Forelimb muscle (tissue), 1 donor: Measurements from ENCODE around the gene DEPDC7. TPM values are rescaled to one million over a fixed set of nuclear protein-coding genes. Genes with fewer than 3 reads are reported as not detected.
"Not testable (repeated sequence)": the region's sequence is repeated elsewhere in the genome, so short reads cannot be mapped to it uniquely, and the experiment has no call there.

Experiments
- DNase-seq: peaks from one replicate; pipeline ENCODE4 v3.0.0-alpha.2; 2013; ENCODE audit warnings: low read depth
- polyA plus RNA-seq: library from polyadenylated mRNA; unstranded; fragments of 120-200 nt; gene quantifications from one replicate; pipeline ENCODE4 v1.2.1, GENCODE V29; 2013; ENCODE audit not compliant: insufficient read length

DEPDC7 gene
- 17.7 TPM for polyA plus RNA-seq

DNA sequence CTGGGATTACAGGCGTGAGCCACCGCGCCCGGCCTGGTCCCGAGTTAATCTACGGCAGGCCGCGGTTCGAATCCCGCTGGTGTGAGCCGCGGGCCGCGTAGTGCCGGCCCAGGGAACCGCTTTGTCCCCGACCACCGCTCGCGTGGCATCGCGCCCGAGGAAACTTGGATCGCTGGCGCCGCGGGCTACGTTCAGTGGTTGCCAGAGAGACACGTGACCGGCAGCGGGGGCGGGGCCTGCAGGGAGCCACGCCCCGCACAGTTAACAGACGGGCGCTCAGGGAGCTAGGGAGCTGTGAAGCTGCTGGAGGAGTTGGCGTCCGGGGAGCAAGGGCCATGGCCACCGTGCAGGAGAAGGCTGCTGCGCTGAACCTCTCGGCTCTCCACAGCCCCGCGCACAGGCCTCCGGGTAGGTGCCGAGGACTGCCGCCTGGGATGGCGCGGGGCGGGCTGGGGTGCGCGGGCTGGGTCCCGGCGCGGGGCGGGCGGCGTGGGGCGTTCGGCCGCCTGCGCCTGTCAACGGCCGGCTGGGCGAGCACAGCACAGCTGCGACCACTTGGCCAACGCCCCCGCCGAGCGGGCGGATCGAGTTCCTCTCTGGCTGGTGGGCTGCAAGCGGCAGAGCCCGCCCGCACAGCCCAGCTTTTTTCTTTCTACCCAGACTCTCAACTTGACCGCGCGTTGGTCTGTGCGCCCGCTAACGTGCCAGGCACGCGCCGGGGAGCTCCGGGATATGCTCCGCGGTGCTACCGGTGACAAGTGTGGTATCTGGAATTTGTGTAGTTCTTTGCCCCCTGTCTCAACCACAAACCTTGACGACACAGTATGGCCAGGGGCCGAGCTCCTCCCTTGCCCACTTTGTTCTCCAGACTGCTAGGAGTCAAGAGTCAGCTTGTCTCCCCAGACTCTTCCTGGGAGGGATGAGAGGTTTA lies at the start of gene DEPDC7:
Gene DEPDC7 (plus strand): TSS at position 258 of the 931 bp plus-strand sequence. CDS start 78 bp downstream, at position 336.
- peak; percentile 47 for DNase-seq

- DNase-seq: no peak
These were observed 47.1 kb upstream of the DEPDC7 start for GRCh38 chr11:32968541-32968940.

GRCh38 chr11:32972233-32972632 lies 43.4 kb upstream of the DEPDC7 start:
- not testable (repeated sequence) for DNase-seq

DNA sequence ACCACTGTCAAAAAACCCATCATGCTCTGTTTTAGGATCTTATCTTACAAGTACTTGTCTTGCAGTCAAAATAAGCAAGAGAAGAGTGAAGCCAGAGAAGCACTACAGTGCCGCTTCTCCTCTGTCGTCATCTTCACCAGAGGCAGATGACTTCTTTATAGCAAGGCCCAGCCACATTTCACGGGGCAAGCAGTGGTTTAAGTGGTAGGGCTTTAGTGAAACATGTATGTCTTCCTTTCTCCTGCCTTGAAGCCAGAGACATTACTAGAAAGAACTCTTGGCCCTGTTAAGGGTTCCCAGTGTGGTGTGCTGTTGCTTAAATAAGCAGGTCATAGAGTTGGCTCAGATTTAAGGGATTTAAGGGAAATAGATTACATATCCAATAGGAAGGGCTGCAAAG lies 42.9 kb upstream of the DEPDC7 start:
- DNase-seq: no peak

- DNase-seq: no peak
These were observed 33.1 kb upstream of the DEPDC7 start for GRCh38 chr11:32982626-32983025.

DNA sequence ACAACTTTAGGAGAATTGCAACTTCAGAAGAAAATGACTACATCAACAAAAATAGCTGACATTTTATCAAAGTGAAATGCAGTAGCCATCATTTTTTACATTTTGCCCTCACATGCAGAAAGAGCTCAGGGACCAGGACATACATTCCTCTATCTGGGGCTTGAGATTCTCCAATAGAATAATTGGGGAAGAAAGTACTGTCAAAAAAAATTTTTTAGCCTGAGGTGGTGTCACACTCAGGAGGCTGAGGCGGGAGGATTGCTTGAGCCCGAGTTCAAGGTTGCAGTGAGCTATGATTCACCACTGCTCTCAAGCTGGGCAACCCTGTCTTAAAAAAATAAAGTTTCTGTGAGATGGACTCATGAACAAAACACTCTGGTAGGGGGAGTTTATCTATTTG lies 32.2 kb upstream of the DEPDC7 start:
- DNase-seq: no peak

- no peak for DNase-seq
These were observed 30.1 kb upstream of the DEPDC7 start for GRCh38 chr11:32985600-32985999.

GRCh38 chr11:32987851-32988250 lies 27.8 kb upstream of the DEPDC7 start:
- no peak for DNase-seq

DNA sequence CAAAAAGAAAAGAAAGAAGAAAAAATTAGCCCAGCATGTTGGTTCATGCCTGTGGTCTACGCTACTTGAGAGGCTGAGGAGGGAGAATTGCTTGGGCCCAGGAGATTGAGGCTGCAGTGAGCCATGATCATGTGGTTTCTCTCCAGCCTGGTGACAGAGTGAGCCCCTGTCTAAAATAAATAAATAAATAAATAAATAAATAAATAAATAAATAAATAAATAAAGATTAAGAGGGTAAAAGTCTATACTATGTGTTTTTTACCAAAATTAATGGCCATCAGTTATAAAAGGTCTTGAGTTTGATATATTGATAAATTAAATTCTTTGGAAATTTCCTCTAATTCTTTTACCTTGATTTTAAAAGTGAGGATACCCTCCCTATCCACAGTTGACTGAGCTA lies 25.2 kb upstream of the DEPDC7 start:
- DNase-seq: no peak

- DNase-seq: no peak
These were observed 24.3 kb upstream of the DEPDC7 start for GRCh38 chr11:32991427-32991826.

- no peak for DNase-seq
These were observed 23.8 kb upstream of the DEPDC7 start for GRCh38 chr11:32991898-32992297.

- DNase-seq: no peak
These were observed 15.5 kb upstream of the DEPDC7 start for GRCh38 chr11:33000181-33000580.

DNA sequence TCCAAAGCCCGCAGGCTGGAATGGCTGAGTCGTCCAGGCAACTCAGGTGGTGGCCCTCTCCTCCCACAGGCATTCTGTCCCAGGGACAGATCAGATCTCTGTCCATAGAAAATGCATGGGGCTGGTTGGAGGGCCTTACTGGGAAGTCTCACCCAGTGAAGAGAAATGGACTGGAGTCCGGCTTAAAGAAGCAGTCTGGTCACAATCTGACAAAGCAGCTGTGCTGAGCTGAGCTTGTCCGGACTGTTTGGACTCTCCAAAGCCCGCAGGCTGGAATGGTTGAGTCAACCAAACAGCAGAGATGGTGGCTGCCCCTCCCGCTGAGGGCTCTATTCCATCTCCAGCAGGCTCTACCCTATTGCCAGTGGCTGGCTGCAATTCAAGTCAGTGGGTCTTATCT lies 14.4 kb upstream of the DEPDC7 start:
- no peak for DNase-seq

GRCh38 chr11:33001751-33002542 lies 13.7 kb upstream of the DEPDC7 start:
- no peak for DNase-seq

- DNase-seq: no peak
These were observed 10.5 kb upstream of the DEPDC7 start for GRCh38 chr11:33005175-33005574.

- no peak for DNase-seq
These were observed 9.7 kb upstream of the DEPDC7 start for GRCh38 chr11:33006010-33006409.

DNA sequence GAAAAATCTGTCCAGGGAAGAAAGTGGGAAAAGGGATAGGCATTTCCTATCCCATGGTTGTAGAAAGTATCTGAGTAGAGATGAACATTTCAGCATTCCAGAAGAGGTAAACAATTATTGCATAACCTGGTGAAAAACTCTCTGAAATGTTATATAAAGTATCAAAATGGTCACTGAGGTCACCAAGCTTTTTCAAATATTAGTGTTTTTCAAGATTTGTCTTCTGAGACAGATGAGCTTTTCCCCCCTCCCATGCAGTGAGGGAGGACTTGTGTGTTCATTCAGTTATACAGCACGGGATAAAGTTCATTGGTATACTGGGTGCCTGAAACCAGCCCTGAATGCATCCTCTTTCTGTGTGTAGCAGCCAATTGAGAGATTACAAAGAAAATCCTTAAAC lies 1.9 kb upstream of the DEPDC7 start:
- DNase-seq: no peak

DNA sequence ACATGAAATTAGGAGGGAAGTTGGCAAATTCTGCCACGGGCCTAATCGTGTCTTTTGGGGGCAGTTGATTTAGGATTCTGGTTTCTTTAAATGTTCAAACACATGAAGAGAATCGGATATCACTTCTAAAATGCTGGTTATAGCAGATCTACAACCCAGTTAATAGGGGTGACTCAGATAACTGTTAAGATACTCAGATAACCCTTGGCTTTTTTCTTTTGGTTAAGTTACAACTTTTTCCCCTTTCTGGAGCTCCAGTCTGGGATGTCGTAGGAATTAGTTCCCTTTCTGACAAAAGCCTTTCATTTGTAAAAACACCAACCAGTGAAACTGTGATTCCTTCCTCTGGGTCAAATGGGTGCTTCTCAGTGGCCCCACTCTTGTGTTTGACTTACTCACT lies 976 bp downstream of the DEPDC7 start:
- DNase-seq: no peak

DNA sequence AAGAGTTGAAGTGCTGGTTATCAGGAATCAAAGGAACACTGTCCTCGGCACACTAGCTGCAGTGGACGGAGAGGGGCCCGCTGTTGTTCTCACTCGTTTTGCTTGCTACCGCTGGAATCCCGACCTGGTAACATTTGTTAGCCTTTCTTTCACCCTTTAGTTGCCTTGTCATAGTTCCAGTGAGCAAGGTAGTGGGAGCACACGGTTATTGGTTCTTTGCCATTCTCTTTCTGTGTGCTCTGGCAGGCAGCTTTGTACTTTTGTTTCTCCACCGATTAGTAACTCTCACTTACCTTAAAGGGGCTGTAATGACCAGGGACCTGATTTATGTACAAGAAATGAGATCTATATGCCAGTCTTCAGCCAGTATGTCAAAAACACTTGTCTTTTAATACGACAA lies 1.8 kb downstream of the DEPDC7 start:
- no peak for DNase-seq

GRCh38 chr11:33017965-33018364 lies 2.3 kb downstream of the DEPDC7 start:
- DNase-seq: no peak

DNA sequence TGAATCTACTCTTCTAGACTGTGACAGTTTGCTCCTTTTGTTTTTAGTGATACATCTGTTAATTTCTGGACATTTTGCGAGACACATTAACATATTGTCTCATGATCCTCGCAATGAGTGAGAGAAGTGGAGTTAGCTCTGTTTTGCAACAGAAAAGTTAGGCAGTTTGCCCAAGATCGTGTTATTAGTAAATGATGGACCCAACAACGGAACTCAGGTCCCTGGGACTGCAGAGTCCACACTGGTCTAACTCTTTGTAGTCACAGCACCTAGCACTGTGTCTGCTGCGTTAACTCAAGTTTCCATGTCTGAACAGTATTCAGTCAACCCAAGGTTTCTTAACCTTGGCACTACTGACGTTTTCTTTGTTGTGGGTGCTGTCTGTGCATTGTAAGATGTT lies 3.2 kb downstream of the DEPDC7 start:
- no peak for DNase-seq

DNA sequence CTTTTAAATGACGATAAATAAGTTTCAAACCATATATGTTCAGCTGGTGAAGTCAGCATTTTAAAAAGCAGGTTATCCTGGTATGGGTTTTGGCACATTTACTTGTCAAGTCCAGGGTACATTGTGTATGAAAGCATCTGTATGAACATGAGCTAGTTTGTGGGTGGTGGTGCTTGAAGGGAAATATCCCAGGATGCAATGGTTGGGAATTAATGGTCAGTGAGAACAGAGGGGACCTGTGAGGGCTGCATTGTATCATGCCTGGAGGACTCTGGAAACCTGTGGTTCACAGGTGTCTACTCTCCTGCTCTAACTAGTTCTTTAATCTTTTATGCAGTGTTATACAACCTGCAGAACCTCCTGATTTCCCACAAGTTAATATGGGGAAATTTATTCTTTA lies 5.8 kb downstream of the DEPDC7 start:
- DNase-seq: no peak

DNA sequence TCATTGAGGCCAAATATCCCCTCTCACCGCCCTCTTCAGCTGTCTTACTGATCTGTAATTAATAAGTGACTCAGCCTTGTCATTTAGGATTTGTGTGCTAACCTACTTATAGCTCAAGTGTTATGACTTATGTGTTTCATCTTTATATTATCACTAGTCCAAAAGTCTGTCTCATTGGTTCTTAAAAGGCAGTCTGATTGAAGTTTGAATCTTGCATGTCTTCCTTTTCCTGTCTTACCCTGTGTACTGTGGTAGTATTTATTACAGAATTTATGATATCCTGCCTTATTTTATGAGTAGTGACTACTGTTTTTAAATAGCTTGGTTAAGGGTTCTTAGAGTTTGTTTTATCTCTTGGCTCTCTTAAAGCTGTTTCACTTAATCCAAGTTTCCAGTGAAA lies 6.3 kb downstream of the DEPDC7 start:
- DNase-seq: no peak
